GM18858 (cell line): ENCODE measurements around the gene ENG.
A peak's percentile ranks its signal among the peaks of the same experiment; 100 is the strongest.

Experiments used
- ATAC-seq: cut with Tn5 transposase; IDR thresholded peaks from one replicate; pipeline ENCODE4 v1.9.1; 2021; ENCODE audit not compliant: unreplicated experiment

The ENG gene

DNA sequence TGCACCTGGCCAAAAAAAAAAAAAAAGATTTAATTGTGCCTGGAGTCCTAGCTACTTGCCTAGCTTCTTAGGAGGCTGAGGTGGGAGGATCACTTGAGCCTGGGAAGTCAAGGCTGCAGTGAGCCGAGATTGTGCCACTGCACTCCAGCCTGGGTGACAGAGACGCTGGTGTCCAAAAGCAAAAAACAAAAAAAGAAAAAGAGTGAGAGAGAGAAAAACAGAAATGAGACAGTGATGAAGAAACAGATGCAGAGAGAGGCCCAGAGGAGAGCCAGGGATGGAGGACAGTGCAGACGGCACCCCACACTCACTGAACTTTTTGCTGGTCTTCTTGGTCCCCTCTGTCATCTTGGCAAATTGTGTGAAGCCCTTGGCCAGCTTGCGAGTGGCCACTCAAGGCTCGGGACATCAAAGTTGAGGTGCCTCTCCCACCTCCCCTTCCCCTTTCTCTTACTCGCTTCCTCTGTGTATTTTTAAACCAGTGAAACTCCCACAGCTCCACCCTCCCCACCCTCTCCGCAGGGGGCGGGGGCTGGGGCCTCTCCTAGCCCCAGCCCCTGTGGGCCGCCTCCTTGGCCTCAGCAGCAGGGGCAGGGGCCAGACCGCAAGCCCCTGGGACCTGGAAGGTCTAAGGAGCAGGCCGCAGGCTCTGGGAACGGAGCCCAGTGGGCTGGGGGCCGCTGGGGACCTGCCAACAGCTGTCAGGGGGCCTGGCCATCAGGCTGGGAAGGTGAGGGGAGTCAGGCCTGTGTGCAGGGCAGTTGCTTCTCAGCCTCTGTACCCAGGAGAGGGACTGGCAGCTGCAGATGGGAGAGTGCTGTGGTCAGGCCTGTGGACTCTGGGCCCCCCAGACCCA, 76.0 kb downstream of the ENG start, which contains the start of gene SH2D3C:
Gene SH2D3C, minus strand, starts transcription at position 387 of the 856 bp plus-strand sequence. Its CDS starts 39 bp downstream, at position 348.
- peak; percentile 18 for ATAC-seq

DNA sequence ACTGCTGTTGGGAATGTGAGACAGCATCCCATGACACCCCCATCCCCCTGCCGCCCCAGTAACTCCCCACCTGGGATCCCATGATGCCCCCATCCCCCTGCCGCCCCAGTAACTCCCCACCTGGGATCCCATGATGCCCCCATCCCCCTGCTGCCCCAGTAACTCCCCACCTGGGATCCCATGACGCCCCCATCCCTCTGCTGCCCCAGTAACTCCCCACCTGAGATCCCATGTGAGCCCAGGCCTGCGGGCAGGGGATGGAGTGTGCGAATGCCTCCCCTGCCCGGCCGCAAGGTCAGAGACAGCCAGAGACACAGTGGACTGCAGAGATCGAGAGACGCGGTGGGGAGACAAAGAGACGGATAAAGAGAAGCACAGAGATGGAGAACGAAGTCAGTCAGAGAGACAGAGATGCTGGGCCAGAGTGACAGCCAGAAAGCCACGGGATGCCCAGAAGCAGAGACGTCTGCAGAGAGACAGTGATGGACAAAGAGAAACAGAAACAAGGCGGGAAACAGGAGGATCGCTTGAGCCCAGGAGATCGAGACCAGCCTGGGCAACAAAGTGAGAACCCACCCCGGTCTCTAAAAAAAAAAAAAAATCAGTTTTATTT, 77.0 kb downstream of the ENG start:
- ATAC-seq = no peak

DNA sequence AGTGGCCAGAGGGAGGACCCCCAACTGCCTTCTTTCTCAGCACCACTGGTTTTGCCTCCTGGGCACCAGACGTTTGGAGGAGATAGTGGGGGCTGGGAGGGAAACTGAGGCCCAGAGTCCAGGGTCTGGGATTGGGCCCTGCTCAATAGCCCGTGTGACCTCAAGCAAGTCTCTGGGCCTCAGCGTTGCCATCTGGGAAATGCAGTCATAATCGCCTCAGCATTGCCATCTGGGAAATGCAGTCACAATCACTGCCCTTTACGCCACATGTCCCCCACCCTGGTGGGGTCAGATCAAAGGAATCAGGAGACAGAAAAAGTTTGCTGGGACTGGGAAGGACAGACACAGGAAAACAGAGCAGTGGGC, 77.6 kb downstream of the ENG start:
- ATAC-seq = no peak

DNA sequence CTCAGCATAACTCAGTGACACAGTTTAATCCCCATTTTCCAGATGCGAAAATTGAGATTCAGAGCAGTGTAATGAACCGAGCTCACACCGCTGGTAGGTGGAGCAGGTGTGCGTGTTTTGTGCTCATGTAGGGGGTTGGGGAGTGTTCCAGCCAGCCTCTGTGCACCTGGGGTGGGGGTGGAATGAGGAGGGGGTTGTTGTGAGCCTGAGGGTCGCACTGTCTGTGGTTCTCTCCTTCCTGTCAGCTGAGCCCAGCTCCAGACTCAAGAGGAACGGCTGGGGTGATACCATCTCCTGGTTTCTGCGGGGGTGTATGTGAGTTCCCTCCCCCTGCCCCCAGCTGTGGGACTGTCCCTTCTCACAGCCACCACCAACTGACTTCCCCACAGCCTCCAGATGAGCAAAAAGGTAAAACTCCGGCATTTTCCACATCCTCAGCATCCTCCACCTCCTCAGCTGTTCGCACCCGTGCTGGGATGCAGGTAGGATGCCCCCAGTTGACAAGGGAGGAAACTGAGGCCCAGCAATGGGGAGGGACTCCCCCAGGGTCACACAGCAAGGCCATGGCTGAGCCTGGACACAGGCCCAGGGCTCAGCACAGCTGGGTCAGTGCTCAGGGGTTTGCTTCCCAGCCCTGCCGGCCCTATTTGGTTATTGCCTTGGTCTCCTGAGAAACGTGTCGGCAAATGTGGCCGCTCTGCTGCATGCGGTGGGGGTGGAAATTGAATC, 78.1 kb downstream of the ENG start:
- no peak for ATAC-seq

DNA sequence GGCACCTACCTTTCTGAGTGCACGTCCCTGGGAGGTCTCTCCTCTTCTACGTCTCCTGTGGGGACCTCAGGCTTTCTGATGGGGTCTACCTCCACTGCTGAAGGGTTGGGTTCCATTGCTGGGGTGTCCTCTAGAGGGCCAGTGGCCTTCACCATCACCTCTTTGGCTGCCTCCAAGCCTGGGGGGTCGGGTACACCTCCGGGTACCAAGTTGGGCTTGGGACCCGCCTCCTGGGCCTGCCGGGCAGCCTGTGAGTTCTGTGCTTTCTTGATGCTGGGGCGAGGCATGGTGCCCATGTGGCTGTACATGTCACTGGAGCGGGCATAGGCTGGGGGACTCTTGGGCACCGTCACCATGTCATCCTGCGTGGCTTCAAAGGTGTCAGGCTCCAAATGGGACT, 80.5 kb downstream of the ENG start:
- no peak for ATAC-seq

DNA sequence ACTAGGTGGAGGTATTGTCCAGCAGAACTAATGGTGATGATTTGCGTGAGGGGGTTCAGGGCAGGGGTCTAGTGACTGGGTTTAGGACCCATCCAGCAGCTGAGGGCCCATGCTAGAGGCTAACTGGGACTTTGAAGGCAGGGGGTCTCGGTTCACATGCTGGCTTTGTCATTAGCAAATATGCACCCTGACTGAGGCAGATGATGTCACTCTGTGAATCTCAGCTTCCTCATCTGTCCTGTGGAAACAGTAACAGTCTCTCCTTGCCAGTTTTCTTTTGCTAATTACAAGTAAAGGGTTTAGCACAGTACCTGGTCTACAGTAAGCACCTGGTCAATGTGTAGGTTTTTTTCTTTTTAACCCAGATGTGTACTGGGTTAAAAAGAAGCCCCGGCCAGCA, 81.2 kb downstream of the ENG start:
- no peak for ATAC-seq

DNA sequence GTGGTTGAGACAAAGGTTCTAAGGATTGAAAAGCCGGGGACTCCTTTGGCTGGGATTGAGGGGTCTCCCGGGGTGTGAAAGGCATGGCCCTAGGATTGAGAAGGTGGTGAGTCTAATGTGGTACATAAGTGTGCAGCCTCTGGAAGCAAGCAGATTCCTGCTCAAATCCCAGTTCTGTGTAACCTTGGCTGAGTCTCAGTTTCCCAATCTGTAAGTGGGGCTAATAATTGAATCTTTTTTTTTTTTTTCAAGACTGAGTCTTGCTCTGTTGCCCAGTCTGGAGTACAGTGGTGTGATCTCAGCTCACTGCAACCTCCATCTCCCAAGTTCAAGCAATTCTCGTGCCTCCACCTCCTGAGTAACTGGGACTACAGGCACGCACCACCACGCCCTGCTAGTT, 81.9 kb downstream of the ENG start:
- no peak for ATAC-seq

DNA sequence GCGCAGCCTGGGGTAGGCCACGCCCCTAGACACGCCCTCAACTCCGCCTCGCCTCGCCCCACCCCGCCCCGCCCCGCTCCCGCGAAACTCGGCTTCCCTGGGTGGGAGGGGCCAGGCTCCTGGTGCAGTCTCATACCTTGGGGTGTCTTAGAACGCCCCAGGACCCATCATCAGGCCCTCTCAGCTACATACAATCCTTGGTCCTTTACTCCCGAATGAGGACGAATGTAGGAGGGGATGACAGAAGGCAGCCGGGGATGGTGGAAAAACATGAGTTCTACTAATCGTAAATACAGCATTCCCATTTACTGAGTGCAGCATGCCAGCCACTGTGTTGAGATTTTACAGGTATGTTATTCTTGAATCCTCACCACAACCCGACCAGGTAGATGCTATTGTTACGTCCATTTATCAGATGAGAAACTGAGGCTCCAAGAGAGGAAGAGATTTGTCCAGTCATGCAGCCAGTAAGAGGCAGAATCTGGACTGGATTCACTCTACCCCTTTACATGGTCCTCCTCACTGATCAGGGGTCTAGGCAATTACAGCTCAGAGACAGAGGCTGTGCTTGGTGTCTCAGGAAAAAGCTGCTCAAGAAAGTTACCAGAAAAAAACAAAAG, 82.8 kb downstream of the ENG start:
- no peak for ATAC-seq

DNA sequence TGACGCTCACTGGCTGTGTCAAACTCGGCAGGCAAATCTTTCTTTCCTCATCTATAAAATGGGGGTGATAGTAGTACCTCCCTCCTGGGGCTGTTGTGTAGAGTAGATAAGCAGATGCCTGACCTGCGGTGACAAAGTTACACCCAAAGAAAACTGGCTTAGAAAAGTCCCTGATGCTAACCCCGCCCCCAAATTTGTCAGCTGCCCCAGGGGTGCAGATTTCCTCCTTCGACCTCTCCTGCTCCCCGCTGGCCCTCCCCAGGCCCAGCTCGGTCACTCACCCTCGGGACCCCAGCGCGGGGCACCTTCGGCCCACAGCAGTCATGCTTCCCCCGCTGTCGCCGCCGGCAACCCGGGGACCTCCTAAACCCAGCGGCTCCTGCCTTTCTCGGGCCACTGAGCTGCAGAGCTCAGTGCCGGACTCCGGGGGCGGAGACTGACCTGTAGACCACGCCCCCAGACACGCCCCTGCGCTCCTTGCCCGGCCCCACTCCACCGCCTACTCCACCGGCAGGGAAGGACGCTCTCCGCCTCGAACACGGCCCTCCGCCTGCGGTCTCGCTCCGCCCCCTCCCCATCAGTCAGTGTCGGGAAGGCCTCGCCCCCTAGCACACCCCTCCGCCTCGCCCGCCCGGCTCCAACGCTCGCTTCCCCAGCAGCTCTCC, 83.4 kb downstream of the ENG start:
- peak; percentile 76 for ATAC-seq

DNA sequence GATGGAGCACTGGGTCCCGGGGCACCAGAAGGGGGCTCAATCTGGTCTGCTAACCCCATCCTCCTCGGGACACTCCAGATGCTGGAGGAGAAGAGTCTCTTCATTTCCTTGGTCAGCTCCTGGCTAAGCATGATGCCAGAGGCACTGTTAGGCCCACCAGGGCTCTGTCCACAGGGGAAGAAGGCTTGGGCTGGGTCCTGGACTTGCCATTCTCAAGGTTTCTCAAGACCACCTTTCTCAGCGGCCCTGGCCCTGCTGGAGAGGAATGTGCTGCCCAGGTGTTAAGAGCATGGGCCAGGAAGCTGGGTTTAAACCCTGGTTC, 83.9 kb downstream of the ENG start:
- ATAC-seq = no peak

DNA sequence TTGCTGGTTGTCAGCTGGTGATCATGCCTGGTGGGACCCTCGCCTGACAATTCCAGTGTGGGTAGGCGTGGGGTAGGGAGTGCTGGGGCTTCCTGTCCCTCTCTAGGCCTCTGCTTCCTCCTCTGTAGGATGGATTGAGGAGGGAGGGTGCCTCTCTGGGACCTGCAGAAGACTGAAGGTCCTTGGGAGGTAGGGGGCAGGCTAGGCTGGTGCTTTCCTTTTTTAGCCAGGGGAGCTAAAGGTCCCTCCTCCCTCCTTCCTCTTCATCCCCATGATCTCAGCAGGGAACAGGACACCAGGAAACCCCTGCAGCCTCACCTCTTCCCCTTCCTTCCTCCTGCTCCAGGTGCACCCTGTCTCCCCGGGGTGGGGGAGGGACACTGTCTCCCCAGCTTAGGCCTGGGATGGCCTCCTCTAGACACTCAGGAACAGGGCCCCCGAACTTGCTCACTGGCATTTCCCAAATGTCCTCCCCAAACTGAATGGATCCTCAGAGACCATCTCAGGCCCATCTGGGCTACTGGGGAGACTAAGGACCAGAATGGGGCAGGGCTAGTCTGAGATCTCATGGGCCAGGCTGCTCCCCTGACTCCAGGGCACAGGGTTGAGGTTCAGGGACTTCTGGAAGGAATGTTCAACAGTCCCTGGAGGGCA, 84.4 kb downstream of the ENG start:
- no peak for ATAC-seq

DNA sequence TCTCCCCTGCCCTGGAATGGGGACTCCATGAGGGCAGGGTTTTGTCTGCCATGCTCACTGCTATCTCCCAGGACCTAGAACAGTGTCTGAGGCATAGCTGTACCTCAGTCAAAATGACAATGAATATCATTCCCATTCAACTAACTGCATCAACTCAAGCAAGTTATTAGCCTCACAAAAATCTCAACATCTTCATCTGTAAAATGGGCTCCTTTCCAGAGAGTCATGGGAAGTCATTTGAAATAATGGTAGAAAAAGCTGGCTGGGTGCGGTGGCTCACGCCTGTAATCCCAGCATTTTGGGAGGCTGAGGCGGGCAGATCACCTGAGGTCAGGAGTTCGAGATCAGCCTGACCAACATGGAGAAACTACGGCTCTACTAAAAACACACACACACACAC, 85.4 kb downstream of the ENG start:
- ATAC-seq = no peak

DNA sequence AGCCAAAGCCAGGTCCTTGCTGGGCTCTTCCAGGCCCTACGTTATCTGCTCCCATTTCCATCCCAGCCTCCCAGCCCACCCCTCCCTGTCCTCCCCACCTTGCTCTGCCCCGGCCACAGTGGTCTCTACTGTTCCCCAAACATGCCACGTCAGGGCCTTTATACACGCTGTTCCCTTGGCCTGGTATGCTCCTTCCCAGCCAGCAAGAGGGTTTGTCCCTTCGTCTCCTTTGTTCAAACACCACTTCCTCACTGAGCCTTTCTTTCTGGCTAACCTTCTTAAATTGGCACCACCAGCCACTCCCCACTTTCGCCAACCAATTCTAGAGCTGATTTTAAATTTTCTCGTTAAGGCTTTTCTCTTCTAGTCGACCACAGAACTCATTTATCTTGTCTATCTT, 85.8 kb downstream of the ENG start:
- no peak for ATAC-seq

DNA sequence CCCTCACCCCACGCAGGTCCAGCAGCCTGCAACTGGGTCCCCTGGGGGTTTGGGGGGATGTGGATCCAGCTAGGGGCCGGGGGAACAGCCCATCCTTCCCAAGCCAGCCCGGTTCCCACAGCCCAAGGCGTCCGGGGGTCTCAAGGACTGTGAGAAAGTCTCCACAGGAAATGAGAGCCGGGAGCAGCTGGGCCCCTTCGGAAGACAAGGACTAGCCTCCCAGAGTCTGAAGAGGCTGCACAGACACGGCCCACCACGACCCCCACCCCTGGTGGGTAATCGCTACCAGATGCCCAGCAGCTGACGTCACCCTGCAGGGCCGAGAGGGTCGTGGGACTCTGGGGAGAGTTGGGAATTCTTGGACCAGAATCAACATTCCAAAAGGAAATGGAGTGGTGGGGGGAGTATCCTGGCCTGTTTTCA, 86.5 kb downstream of the ENG start:
- no peak for ATAC-seq

DNA sequence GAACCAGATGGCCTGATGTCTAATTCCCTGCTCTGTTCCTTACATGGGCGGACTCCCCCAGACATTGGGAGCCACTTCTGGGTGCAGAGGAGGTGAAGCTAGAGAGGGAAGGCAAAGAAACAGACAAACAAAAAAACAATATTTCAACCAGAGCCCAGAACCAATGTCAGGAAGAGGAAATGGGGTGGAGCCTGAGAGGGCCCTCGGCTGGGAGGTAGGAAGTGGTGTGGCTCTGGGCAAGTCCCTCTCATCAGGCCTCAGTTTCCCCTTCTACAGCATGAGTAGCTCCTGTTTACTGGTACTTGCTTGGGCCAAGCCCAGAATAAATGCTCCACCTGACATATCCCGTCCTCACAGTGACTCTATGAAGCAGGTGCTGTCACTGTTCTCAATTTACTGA, 87.0 kb downstream of the ENG start:
- ATAC-seq = no peak

DNA sequence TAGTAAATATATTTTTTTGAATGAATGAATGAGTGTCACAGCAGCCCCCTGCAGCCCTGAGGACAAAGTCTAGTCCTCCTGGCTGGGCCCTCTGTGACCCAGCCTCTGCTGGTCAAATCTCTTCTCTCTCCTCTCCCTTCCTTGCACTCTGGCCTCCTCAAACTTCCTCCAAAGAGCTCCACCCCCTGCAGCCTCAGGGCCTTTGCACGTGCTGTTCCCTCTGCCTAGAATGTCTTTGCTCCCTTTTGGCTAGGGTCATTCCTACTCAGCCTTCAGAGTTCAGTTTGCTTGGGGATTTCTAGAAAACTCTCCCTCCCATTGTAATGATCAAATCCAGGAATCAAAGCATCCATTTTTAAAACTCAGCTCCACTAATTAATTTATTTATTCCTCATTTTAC, 89.0 kb downstream of the ENG start:
- no peak for ATAC-seq
